NCI-H2029 treated with DMSO at 0.1 percent for 48 hours (cell line): ENCODE data around the gene NOVA1.
"Not testable (repeated sequence)": the region's sequence is repeated elsewhere in the genome, so short reads cannot be mapped to it uniquely, and the experiment has no call there.

Experiments used
- DNase-seq: peaks from one replicate; lab custom pipeline; 2025; lab: John Stamatoyannopoulos, UW

The NOVA1 gene, protein sequence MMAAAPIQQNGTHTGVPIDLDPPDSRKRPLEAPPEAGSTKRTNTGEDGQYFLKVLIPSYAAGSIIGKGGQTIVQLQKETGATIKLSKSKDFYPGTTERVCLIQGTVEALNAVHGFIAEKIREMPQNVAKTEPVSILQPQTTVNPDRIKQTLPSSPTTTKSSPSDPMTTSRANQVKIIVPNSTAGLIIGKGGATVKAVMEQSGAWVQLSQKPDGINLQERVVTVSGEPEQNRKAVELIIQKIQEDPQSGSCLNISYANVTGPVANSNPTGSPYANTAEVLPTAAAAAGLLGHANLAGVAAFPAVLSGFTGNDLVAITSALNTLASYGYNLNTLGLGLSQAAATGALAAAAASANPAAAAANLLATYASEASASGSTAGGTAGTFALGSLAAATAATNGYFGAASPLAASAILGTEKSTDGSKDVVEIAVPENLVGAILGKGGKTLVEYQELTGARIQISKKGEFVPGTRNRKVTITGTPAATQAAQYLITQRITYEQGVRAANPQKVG

GRCh38 chr14:26597589-26598080 lies at the start of gene NOVA1:
Gene NOVA1, minus strand, starts transcription at chr14:26598033. Its CDS starts 597 bp downstream, at chr14:26597436.
- DNase-seq: no peak

GRCh38 chr14:26645057-26645456 lies 47.2 kb upstream of the NOVA1 start:
- not testable (repeated sequence) for DNase-seq

DNA sequence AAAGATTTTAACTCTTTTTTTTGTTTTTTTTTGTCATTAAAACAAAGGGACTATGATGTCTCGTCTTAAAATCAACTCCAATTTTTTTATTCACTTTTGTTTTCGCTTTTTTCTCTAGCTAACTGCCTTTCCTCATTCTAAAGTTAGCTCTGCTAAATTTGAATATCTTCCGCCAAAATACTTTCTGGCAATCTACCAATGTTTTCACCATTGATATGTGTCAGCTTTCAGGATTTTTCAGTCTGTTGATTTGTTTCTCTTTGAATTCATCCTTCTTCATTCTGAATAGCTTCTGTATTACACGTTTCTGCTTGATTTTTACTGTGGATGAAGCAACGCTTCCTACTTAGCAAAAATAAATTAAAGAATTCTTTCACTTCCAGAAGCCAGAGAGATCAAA lies 38.7 kb upstream of the NOVA1 start:
- no peak for DNase-seq

DNA sequence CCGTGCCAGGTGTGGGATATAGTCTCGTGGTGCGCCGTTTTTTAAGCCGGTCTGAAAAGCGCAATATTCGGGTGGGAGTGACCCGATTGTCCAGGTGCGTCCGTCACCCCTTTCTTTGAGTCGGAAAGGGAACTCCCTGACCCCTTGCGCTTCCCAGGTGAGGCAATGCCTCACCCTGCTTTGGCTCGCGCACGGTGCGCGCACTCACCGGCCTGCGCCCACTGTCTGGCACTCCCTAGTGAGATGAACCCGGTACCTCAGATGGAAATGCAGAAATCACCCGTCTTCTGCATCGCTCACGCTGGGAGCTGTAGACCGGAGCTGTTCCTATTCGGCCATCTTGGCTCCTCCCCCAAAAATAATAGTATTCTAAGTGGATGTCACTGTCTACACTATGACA lies 37.1 kb upstream of the NOVA1 start:
- DNase-seq: not testable (repeated sequence)

- no peak for DNase-seq
Measured at GRCh38 chr14:26626256-26626655, 28.4 kb upstream of the NOVA1 start.

DNA sequence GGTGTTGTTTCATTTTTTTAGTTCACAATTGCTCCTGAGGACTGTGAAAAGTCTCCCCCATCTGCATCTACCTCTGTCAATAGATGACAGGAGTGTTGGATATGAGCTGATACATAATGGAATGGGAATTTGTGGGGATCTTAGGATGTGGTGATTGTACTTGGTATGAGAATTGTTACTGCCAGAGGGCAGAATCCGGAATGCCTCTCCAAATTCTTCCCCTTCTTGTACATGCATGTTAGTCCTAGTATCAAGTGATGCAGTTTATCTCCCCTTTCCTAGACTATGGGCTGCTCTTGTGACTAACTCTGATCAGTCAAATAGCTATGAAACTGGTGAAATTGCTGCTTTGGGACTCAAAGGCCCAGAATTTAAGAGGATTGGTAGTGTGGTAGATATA lies 24.8 kb upstream of the NOVA1 start:
- no peak for DNase-seq

DNA sequence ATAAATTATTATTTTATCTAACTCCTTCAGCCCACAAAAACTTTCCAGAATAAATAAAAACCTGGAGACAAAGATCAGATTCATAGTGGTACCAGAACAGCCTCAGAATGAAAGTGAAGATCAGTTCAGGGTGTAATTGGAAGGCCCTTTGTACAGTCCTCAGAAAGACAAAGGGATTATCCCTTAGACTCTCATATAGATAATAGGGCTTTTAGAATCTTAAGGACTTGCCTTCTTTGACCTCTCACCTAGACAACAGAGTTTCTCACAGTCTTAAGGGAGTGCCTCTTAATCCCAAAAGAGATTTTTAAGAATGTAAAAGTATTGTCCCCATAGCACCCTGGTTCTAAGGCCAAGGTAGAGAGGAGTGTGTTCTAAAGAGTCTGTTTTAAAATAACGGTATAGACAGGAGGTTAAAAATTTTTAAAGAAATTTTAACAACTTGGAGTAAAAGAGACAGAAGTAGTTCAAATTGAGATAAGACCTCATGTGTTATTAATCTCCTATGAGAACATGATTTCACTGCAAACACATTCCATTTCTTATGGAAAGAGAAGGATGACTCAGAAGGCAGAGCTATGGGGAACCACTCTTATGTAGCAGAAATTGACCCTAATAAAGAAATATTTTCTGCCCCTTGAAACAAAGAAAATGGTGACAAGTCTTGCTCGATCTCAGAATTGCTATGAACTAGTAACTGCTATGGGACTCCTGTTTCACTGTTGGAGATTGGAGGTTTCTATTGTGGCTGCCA lies 24.2 kb upstream of the NOVA1 start:
- no peak for DNase-seq

GRCh38 chr14:26621364-26621763 lies 23.5 kb upstream of the NOVA1 start:
- DNase-seq: no peak

GRCh38 chr14:26611259-26611658 lies 13.4 kb upstream of the NOVA1 start:
- no peak for DNase-seq

- no peak for DNase-seq
Measured at GRCh38 chr14:26606729-26607312, 9.0 kb upstream of the NOVA1 start.

DNA sequence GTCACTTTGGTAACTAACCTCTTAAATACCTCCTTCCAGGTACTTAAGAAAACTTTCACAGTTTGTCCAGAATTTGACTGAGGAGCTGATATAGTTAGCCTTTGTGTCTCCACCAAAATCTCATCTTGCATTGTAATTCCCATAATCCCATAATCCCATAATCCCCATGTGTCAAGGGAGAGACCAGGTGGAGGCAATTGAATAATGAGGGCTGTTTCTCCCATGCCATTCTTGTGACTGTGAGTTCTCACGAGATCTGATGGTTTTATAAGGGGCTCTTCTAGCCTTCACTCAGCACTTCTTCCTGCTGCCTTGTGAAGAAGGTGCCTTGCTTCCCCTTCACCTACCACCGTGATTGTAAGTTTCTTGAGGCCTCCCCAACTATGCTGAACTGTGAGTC lies 7.8 kb upstream of the NOVA1 start:
- DNase-seq: no peak

- no peak for DNase-seq
Measured at GRCh38 chr14:26602902-26603301, 5.1 kb upstream of the NOVA1 start.

GRCh38 chr14:26601856-26602255 lies 4.0 kb upstream of the NOVA1 start:
- DNase-seq: no peak

- DNase-seq: no peak
Measured at GRCh38 chr14:26599291-26599690, 1.5 kb upstream of the NOVA1 start.

- no peak for DNase-seq
Measured at GRCh38 chr14:26598672-26599131, 869 bp upstream of the NOVA1 start.

GRCh38 chr14:26598081-26598671 lies 343 bp upstream of the NOVA1 start:
- DNase-seq: peak; percentile 24

GRCh38 chr14:26597071-26597588 lies 703 bp downstream of the NOVA1 start:
- no peak for DNase-seq

GRCh38 chr14:26596543-26597061 lies 1.2 kb downstream of the NOVA1 start:
- no peak for DNase-seq

GRCh38 chr14:26595926-26596542 lies 1.8 kb downstream of the NOVA1 start:
- DNase-seq: no peak

DNA sequence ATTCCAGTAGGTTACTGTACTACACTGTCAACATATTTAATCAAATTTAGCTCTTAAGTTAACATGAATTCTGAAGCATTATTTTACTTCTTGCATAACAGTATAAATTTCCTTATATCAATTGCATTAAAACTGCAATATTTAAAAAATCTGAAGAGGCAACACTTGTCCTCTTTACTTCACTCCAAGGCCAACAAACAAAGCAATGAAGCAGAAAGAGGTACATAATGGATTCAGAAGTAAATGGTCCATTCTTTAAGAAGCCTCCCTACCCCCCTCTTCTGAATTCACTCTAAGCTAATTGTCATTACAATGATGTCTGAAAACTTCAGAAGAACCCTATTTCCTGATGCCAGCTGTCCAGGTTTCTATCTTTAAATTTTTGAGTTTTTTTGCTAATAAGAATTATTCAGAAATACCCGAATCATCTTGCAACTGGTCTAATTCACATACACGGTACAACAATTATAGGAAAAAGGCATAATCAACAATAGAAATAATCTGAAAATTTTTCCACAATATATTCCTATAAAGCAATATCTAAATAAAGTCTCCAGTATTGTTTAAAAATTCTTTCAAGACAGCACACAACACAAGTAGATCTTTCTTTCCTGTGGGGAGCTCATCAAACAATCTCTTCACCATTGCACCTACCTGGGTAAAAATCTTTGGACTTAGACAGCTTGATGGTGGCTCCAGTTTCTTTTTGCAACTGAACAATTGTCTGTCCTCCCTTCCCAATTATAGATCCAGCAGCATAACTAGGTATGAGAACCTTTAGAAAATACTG lies 2.9 kb downstream of the NOVA1 start:
- DNase-seq: no peak
